ENCODE data around the gene PIGH. TPM values are rescaled to one million over a fixed set of nuclear protein-coding genes. Genes with fewer than 3 reads are reported as not detected.
"Not testable (repeated sequence)": the region's sequence is repeated elsewhere in the genome, so short reads cannot be mapped to it uniquely, and the experiment has no call there.

The PIGH gene
- total and polyA plus RNA-seq, 10 of the 15 experiments (the other 5 are each of a cell fraction or from before 2014, with no cell fraction given), result 15.5 to 46.6 (median 22.3) TPM

- FAIRE-seq, result no peak
- no peaks in the 10 kb centered on the region; the same call in 2 of the 3 replicates for H3K9me3 ChIP-seq (replicated peaks; ENCODE audit: control insufficient read depth, insufficient read depth, low read length)
- H2AFZ ChIP-seq (ENCODE audit: control insufficient read depth, low read depth, low read length), result no peak overlapping the region
- BruUV-seq (replicated peaks), result no TSS peak
- DNase-seq (ENCODE audit: low read depth, low spot score), result no peak
- TF ChIP-seq SREBF2 (IDR thresholded peaks at IDR 0.05; ENCODE audit: low read length), result no peak
- no peak for TF ChIP-seq USF1 (IDR thresholded peaks at IDR 0.05; ENCODE audit: borderline replicate concordance, extremely low read length, insufficient read depth, low read depth, low read length)
- no peak for TF ChIP-seq ZNF384 (IDR thresholded peaks at IDR 0.05; ENCODE audit: borderline replicate concordance, low read depth, low read length)
- no peak for TF ChIP-seq JUNB (IDR thresholded peaks at IDR 0.05)
- no peak for TF ChIP-seq RAD51 (IDR thresholded peaks at IDR 0.05)
- TF ChIP-seq HDGF (IDR thresholded peaks at IDR 0.05), result no peak
- TF ChIP-seq KAT2A (conservative IDR thresholded peaks at IDR 0.05; ENCODE audit: control insufficient read depth, low read depth, low read length), result no peak
- H3K9ac ChIP-seq (ENCODE audit: control insufficient read depth, insufficient read depth, low read length), result no peak overlapping the region
- in situ Hi-C loops (cut with MboI) (no loop called here), intact Hi-C loops (cut with micrococcal nuclease; ENCODE audit: unreplicated experiment) (no loop called here)
- H3K4me2 ChIP-seq (ENCODE audit: control insufficient read depth, insufficient read depth), result no peak overlapping the region
- no peaks in the 10 kb centered on the region for H3K79me2 ChIP-seq (ENCODE audit: control insufficient read depth, insufficient read depth, low read length)
- ChIA-PET SMC1A (ENCODE audit: uncharacterized antibody, unreplicated experiment) (no interaction called here), POLR2A (interaction anchor here (1.4 kb wide), 1 partner anchor 15 kb away, joined by 3 read pairs; no protein-coding TSS in a partner anchor), CTCF (interaction anchor here (3.1 kb wide), 1 partner anchor 9 kb away, joined by 14 read pairs; the partner anchor contains the start of gene ARG2), RAD21 (ENCODE audit: unreplicated experiment) (interaction anchor here (0.9 kb wide), 1 partner anchor 41 kb away, joined by 4 read pairs; no protein-coding TSS in a partner anchor)
- no peaks in the 10 kb centered on the region for H3K4me1 ChIP-seq (ENCODE audit: control insufficient read depth, insufficient read depth, low read length)
- H3K36me3 ChIP-seq (ENCODE audit: control insufficient read depth in 2 of 2, insufficient read depth in 2 of 2, low read length in 1 of 2), result no peaks in the 10 kb centered on the region
- H4K20me1 ChIP-seq (ENCODE audit: control insufficient read depth, insufficient read depth), result no peaks in the 10 kb centered on the region
- ATAC-seq, result no peak
- H3K4me3 ChIP-seq, result no peak overlapping the region
- no peak overlapping the region for H3K27ac ChIP-seq (ENCODE audit: control insufficient read depth, insufficient read depth)
- no peaks in the 10 kb centered on the region for H3K27me3 ChIP-seq (replicated peaks in 1 of 2; ENCODE audit: control insufficient read depth in 2 of 2, insufficient read depth in 2 of 2, low read length in 1 of 2)
Measured at GRCh38 chr14:67627519-67627918, 27.5 kb upstream of the PIGH start.

- H3K36me3 ChIP-seq (ENCODE audit: control insufficient read depth in 2 of 2, insufficient read depth in 2 of 2, low read length in 1 of 2); H3K79me2 ChIP-seq (ENCODE audit: control insufficient read depth, insufficient read depth, low read length); FAIRE-seq; H3K9me3 ChIP-seq (replicated peaks; ENCODE audit: control insufficient read depth, insufficient read depth, low read length); H4K20me1 ChIP-seq (ENCODE audit: control insufficient read depth, insufficient read depth); RAD21 ChIA-PET (ENCODE audit: unreplicated experiment); POLR2A ChIA-PET; intact Hi-C loops (cut with micrococcal nuclease; ENCODE audit: unreplicated experiment); H3K4me1 ChIP-seq (ENCODE audit: control insufficient read depth, insufficient read depth, low read length); H3K9ac ChIP-seq (ENCODE audit: control insufficient read depth, insufficient read depth, low read length); ATAC-seq; H3K27me3 ChIP-seq (replicated peaks in 1 of 2; ENCODE audit: control insufficient read depth in 2 of 2, insufficient read depth in 2 of 2, low read length in 1 of 2); DNase-seq (ENCODE audit: low read depth, low spot score); H2AFZ ChIP-seq (ENCODE audit: control insufficient read depth, low read depth, low read length); H3K4me2 ChIP-seq (ENCODE audit: control insufficient read depth, insufficient read depth); H3K27ac ChIP-seq (ENCODE audit: control insufficient read depth, insufficient read depth); BruUV-seq (replicated peaks); H3K4me3 ChIP-seq; in situ Hi-C loops (cut with MboI); CTCF ChIA-PET: not testable (repeated sequence)
- SMC1A ChIA-PET (ENCODE audit: uncharacterized antibody, unreplicated experiment), result interaction anchor here (1.3 kb wide), 1 partner anchor 40 kb away, joined by 3 read pairs; no protein-coding TSS in a partner anchor
- 19% methylated on average over 1 of the region's 1 CpG for WGBS (ENCODE audit: insufficient coverage, insufficient replicate concordance, low lambda C conversion rate, missing lambda C conversion rate)
Measured at GRCh38 chr14:67626131-67626530, 26.1 kb upstream of the PIGH start.
